GM12892 (cell line): ENCODE measurements around the gene CENPA. TPM values are rescaled to one million over a fixed set of nuclear protein-coding genes. Genes with fewer than 3 reads are reported as not detected.
"Not testable (repeated sequence)": the region's sequence is repeated elsewhere in the genome, so short reads cannot be mapped to it uniquely, and the experiment has no call there.

ENCODE experiments used
- DNase-seq: peaks from one replicate; pipeline ENCODE4 v3.0.0; 2011; ENCODE audit not compliant: insufficient read length
- FAIRE-seq: peaks from 2 replicates; lab custom pipeline; 2011; peaks lifted over from hg19 to GRCh38; lab: Jason Lieb, UNC
- POLR2A ChIP-seq: IDR thresholded peaks from 2 replicates; pipeline ENCODE4 v1.6.1; 2011; ENCODE audit warnings: low read depth, low read length, control low read depth
- POLR2AphosphoS5 ChIP-seq: IDR thresholded peaks from 2 replicates; pipeline ENCODE4 v1.6.1; 2011; ENCODE audit warnings: low read depth, low read length, control low read depth
- TAF1 ChIP-seq: IDR thresholded peaks from 2 replicates; pipeline ENCODE4 v1.6.1; 2011; ENCODE audit warnings: low read depth, mild to moderate bottlenecking, control low read depth, low read length, borderline replicate concordance
- polyA plus RNA-seq: library from polyadenylated mRNA; unstranded; fragments of >200 nt; gene quantifications from one replicate; pipeline ENCODE4 v1.2.1, GENCODE V29; 2012; ENCODE audit warnings: missing spikeins, inconsistent platforms; ENCODE audit not compliant: missing spikeins

Gene CENPA
- polyA plus RNA-seq: 17.0 TPM

DNA sequence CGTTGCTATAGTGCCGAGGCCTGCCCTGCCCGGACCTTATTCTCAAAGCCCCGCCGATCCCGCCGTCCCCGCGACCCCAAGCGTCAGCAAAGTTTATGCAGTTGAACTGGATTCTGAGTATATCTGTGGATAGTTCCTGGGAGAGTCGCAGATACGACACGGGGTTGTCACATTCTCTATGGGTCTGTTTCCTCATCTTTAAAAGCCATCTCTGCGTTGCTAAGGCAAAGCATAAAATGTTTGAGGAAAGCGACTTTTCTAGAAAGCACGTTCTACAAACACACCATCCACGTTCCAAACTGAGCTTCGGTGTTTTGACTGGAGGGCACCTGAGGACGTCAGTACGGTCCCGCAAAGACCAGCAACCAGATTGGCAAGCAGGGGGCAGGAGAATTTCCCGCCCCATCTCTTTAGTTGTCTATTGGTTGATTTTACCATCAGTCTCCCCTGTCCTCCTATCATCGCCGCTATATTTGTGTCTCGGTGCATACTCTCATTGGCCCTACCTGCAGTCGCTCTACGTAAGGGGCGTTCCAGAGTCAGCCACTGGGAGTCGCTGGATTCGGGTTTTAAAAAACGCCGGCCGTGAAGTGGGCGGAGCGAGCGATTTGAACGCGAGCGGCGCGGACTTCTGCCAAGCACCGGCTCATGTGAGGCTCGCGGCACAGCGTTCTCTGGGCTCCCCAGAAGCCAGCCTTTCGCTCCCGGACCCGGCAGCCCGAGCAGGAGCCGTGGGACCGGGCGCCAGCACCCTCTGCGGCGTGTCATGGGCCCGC lies at the start of gene CENPA:
Gene CENPA, plus strand, starts transcription at position 626 of the 776 bp plus-strand sequence. Its CDS starts 141 bp downstream, at position 767.
- DNase-seq (peak; percentile 97), FAIRE-seq (peak; percentile 94)
- peak; percentile 67; the same call in 1 of the 2 replicates for TF ChIP-seq POLR2AphosphoS5
- TF ChIP-seq POLR2A: peak; percentile 50
- TF ChIP-seq TAF1: peak; percentile 25; the same call in 1 of the 2 replicates

DNA sequence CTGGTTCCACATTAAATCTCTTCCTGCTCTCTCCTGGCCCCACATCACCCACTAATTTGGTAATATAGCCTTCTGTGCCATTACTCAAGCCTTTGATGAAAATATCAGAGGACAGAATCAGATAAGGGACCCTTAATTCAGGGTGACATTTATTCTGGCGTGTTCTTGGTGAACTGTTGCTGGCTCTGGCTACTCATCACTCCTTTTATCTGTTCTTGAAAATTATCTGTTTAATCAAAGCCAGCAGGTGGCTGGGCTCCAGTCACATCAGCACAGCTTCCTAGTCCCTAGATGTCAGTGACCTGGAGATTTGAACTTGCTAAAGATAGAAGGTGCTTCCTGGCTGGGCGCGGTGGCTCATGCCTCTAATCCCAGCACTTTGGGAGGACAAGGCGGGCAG lies 48.6 kb upstream of the CENPA start:
- no peak for TF ChIP-seq POLR2A
- no peak for TF ChIP-seq POLR2AphosphoS5
- no peak for TF ChIP-seq TAF1
- FAIRE-seq (no peak), DNase-seq (no peak)

DNA sequence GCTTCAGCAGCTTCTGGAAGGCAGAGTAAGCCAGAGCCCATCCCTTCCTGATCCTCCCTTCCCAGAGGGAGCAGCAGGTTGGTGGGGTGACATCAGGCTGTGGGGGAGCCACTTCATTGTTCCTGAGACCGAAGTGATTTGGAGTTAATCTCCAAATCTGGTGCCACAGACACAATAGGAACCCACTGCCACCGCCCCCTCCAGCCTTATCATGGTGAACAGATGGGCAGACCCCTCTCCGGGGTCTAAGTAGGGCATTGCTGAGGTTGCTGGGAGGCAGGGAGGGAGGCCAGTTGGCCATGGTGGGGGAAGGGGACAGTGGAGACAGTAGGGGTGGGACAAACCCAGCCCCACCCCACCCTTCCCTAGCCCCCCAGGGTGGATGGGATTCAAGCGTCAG lies 47.4 kb upstream of the CENPA start:
- TF ChIP-seq POLR2AphosphoS5 (no peak), TAF1 (no peak), POLR2A (no peak)
- DNase-seq: no peak
- no peak for FAIRE-seq

DNA sequence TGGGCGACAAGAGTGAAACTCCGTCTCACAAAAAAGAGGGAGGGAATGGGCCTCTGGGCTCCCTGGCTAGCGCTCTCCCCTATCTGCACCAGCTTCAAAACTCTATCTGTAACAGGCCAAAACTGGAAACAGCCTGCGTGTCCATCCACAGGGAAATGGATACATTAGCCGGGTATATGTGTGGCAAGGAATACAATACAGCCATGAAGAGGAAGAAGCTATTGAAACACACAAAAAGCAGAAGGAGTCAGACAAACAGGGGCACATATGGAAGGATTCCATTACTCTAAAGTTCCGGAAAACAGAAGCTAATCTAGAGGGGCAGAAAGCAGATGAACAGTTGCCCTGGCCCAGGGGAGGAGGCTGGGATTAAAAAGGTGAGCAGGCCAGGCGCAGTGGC lies 46.3 kb upstream of the CENPA start:
- no peak for TF ChIP-seq POLR2A
- DNase-seq: no peak
- FAIRE-seq: no peak

DNA sequence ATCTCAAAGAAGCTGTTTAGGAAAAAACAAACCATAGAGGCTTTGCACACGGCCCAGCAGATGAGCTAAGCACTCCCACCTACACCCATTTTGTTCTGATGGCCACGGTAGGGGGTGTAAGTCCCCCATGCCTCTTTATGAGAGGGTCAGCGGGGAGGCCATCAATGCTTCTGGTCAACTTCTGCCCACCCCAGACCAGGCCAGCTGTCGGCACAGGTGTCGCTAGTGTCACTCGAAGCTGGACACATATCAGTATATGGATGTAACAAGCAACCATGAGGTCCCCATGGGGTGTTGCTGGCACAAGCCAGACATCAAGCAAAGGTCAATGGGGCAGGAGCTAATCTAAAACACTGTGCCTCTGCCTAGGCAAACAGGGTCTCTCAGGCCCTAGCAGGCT lies 45.5 kb upstream of the CENPA start:
- FAIRE-seq: no peak
- TF ChIP-seq TAF1 (no peak), POLR2A (no peak)
- DNase-seq: no peak

DNA sequence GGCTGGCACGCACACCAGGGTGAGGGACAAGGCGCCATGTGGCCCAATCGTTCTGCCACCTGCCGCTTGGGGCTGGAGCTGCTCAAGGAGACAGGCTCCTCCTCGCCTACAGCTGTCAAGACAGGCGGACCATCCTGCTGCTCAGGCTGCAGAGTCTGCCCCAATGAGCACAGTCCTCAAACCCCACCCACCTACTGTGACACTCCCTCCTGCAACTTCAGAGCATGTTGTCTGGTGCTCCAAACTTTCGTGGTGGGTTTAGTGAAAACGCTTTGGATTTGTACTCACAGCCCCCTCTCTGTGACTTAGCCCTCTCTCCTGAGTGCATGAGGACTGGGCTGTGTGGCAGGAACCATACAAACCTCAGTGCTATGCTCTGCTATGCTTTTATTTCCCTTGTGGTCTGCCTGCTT lies 45.0 kb upstream of the CENPA start:
- TF ChIP-seq POLR2AphosphoS5: no peak
- TF ChIP-seq POLR2A: no peak
- TF ChIP-seq TAF1: no peak
- no peak for DNase-seq
- FAIRE-seq: no peak

DNA sequence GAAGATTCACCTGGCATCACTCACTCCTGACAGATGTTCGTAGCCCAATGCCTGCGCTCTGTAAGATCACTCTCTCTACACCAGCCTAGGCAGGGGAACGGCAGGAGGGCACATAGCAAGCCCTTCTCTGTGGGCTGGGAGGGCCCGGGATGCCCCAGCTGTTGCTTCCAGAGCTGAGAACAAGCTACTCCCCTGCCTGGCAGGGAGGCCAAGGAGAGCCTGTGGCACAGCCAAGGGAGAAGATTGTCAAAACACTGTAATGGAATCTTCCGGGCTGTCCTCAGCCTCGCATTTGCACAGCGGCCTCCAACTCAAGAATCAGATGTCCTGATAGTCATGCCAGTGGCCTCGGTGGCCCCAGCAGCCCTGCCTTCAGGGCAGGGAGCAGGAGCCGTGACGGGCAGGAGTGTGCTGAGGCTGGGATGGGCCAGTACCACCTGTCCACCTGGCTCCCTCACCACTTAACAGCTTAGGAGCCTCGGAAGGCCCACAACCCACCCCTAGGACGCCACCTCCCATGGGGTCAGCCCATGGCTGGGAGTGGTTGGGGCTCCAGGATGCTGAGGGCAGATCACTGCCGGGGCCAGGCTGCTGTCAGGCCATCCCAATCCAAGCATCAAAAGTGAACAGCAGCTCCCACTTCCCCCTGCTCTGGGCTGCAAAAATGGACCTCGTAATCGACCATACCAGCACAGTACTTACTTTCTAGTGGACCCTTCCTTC lies 43.6 kb upstream of the CENPA start:
- TF ChIP-seq TAF1 (no peak), POLR2AphosphoS5 (no peak), POLR2A (no peak)
- FAIRE-seq: no peak
- DNase-seq: no peak

DNA sequence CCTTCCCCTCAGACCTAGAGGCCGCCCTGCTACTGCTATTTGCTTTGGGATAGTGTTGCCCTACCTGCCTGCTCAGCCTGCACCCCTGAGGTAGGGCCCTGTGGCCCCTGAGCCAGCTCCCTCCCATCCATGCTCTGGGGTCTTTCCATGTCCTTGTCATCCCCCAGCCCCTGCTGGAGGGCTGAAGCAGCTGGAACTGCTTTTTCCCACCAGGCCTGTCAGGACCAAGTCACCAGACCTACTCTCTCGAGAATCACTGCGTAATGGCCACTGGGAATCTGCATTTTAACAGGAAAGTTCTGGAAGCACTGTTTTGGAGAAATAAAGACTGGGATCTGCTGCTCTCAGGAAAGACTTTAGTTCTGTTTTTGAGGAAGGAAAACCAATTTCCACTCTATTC lies 42.0 kb upstream of the CENPA start:
- DNase-seq (no peak), FAIRE-seq (no peak)
- TF ChIP-seq TAF1 (no peak), POLR2AphosphoS5 (no peak), POLR2A (no peak)

DNA sequence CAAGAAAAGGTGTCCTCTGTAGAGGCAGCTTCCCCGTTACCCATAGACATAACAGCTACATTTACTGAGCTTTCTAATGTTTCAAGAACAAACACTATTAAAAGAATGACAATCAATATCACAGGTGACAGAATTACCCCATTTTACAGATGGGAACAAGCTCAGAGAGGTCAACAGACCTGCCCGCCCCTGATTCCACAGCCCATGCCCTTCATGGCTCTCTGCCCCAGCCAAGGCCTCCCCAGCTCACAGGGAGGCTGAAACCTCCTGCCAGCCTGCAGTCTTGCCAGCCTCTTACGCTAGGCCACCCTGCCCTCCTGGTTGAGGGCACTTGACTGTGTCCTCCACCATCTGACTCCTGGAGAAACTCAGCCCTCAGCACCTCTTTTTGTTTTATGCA lies 40.9 kb upstream of the CENPA start:
- no peak for DNase-seq
- FAIRE-seq: no peak
- TF ChIP-seq POLR2AphosphoS5: no peak

DNA sequence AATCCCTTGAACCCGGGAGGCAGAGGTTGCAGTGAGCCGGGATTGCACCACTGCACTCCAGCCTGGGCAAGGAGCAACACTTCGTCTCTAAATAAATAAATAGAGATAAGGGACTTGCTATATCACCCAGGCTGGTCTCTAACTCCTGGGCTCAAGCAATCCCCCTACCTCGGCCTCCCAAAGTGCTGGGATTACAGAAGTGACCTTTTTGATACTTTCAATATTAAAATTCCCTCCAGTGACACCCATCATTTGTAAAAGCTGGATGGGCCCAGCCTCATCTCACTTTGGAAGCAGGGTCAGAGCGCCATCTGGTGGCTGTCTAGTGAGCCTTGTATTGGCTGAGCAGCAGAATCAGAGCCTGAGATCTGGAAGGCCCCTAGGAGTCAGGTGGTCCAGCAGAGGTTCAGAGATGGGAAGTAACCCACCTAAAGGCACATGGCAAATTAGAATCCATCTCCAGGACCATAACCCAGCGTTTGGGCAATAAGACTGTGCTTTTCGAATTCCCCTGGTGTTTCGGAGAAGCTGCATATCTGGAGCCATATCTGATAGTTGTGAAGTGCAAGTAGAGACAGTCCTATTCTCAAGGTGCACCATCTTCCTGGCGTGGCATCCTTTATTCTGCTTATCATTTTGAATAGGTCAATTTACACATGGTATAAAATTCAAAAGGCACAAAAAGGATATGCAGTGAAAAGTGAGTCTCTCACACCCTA lies 40.1 kb upstream of the CENPA start:
- DNase-seq (no peak), FAIRE-seq (no peak)
- no peak for TF ChIP-seq POLR2A
- TF ChIP-seq TAF1: no peak
- no peak for TF ChIP-seq POLR2AphosphoS5

DNA sequence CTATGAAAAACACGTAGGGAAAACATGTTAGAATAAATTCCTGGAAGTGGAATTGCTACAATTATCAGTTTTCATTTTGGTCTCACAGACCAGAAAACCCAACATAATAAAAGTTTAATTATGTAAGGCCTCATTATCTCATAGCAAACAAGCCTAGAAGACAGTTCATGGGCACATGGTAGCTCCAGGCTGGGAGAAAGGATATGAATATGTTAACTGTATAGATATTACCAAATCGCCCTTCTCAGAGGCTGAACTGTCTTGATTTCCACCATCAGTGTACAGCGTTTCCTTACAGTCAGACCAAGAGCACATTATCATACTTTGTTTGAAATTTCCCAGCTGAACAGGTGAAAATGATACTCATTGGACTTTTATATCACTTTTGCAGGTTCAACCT lies 38.9 kb upstream of the CENPA start:
- no peak for FAIRE-seq
- TF ChIP-seq POLR2AphosphoS5: no peak
- no peak for TF ChIP-seq TAF1
- TF ChIP-seq POLR2A: no peak
- no peak for DNase-seq

DNA sequence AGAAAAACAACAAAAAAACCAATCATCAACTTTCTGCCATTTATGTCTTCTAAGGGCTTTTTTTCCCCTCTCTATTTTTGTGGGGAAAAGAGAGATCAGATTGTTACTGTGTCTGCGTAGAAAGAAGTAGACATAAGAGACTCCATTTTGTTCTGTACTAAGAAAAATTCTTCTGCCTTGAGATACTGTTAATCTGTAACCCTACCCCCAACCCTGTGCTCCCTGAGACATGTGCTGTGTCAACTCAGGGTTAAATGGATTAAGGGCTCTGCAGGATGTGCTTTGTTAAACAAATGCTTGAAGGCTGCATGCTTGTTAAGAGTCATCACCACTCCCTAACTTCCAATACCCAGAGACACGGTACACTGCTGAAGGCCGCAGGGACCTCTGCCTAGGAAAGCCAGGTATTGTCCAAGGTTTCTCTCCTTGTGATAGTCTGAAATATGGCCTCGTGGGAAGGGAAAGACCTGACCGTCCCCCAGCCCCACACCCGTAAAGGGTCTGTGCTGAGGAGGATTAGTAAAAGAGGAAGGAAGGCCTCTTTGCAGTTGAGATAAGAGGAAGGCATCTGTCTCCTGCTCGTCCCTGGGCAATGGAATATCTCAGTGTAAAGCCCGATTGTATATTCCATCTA lies 36.0 kb upstream of the CENPA start:
- FAIRE-seq, DNase-seq: not testable (repeated sequence)

DNA sequence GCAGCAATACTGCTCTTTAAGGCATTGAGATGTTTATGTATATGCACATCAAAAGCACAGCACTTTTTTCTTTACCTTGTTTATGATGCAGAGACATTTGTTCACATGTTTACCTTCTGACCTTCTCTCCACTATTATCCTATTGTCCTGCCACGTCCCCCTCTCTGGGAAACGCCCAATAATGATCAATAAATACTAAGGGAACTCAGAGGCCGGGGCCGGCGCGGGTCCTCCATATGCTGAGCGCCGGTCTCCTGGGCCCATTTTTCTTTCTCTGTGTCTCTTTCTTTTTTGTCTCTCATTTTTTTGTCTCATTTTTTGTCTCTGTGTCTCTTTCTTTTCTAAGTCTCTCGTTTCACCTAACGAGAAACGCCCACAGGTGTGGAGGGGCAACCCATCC lies 35.4 kb upstream of the CENPA start:
- FAIRE-seq, DNase-seq: not testable (repeated sequence)
